Naive thymus-derived CD4-positive, alpha-beta T cell (primary cell): Measurements from ENCODE around the gene DAAM2. TPM values are rescaled to one million over a fixed set of nuclear protein-coding genes. Genes with fewer than 3 reads are reported as not detected.
A peak's percentile ranks its signal among the peaks of the same experiment; 100 is the strongest.

Experiments
- ATAC-seq: fragments of 150-1000 bp; cut with Tn5 transposase; 2 replicates; pipeline ENCODE4 v1.10.0; 2021; ENCODE audit warnings: mild to moderate bottlenecking, moderate library complexity
- CTCF ChIA-PET: fragments of 350-600 bp; sonication (Branson Sonifier 250); formaldehyde crosslinking; loops from one replicate; lab custom pipeline; 2021; ENCODE audit warnings: antibody characterized with exemption; lab: Charles Lee
- POLR2A ChIA-PET: fragments of 350-600 bp; sonication (Branson Sonifier 250); formaldehyde crosslinking; loops from one replicate; lab custom pipeline; 2021; ENCODE audit warnings: antibody characterized with exemption, inconsistent platforms; lab: Charles Lee
- DNase-seq, 9 donors: peaks; one replicate each; pipeline versions ENCODE4 v3.0.0 to v3.0.0-alpha.2; 2020 to 2022; ENCODE audit warnings: mixed read lengths in 1 of 9
- H3K27ac ChIP-seq: one replicate; pipeline ENCODE4 v1.7.0; 2013; ENCODE audit warnings: mild to moderate bottlenecking, low read depth, low read length, moderate library complexity
- H3K27me3 ChIP-seq, 2 donors: one replicate each; pipeline ENCODE4 v1.7.0; 2013; ENCODE audit warnings: low read length in 2 of 2, mild to moderate bottlenecking in 2 of 2, moderate library complexity in 2 of 2; ENCODE audit not compliant: control insufficient read depth in 2 of 2, insufficient read depth in 2 of 2
- H3K36me3 ChIP-seq, 3 experiments: 1 replicate in 2 of 3; 2 replicates in 1 of 3; pipeline ENCODE4 v1.7.0; 2013; ENCODE audit warnings: low read length in 3 of 3, mild to moderate bottlenecking in 3 of 3, moderate library complexity in 1 of 3; ENCODE audit not compliant: insufficient read depth in 3 of 3, control insufficient read depth in 2 of 3
- H3K4me1 ChIP-seq, 2 donors: one replicate each; pipeline ENCODE4 v1.7.0; 2013; ENCODE audit warnings: low read length in 2 of 2, mild to moderate bottlenecking in 2 of 2, moderate library complexity in 1 of 2; ENCODE audit not compliant: control insufficient read depth in 2 of 2, insufficient read depth in 2 of 2
- H3K4me3 ChIP-seq: 2 replicates; pipeline ENCODE4 v1.7.0; 2013; ENCODE audit warnings: mild to moderate bottlenecking, low read length
- H3K9me3 ChIP-seq, 3 experiments: 1 replicate in 2 of 3; 2 replicates in 1 of 3; pipeline ENCODE4 v1.7.0; 2013; ENCODE audit warnings: low read length in 3 of 3; ENCODE audit not compliant: control insufficient read depth in 2 of 3
- H3K27ac Mint-ChIP-seq, 9 donors: one replicate each; pipeline ENCODE4 v1.8.0; 2020 to 2022; ENCODE audit warnings: mixed read lengths in 9 of 9, mild to moderate bottlenecking in 8 of 9, moderate library complexity in 5 of 9, inconsistent platforms in 2 of 9
- H3K27me3 Mint-ChIP-seq, 5 donors: one replicate each; pipeline ENCODE4 v1.8.0; 2021 to 2022; ENCODE audit warnings: mixed read lengths in 5 of 5, mild to moderate bottlenecking in 1 of 5
- H3K36me3 Mint-ChIP-seq, 5 donors: one replicate each; pipeline ENCODE4 v1.8.0; 2020 to 2022; ENCODE audit warnings: mixed read lengths in 5 of 5, mild to moderate bottlenecking in 3 of 5, inconsistent platforms in 1 of 5
- H3K4me1 Mint-ChIP-seq, 7 donors: one replicate each; pipeline ENCODE4 v1.8.0; 2020 to 2022; ENCODE audit warnings: mixed read lengths in 7 of 7, mild to moderate bottlenecking in 3 of 7, inconsistent platforms in 1 of 7
- H3K4me3 Mint-ChIP-seq, 10 donors: one replicate each; pipeline ENCODE4 v1.8.0; 2020 to 2022; ENCODE audit warnings: mild to moderate bottlenecking in 10 of 10, mixed read lengths in 10 of 10, moderate library complexity in 6 of 10, inconsistent platforms in 2 of 10
- H3K9me3 Mint-ChIP-seq, 11 donors: one replicate each; pipeline ENCODE4 v1.8.0; 2020 to 2022; ENCODE audit warnings: mixed read lengths in 11 of 11, mild to moderate bottlenecking in 4 of 11, inconsistent platforms in 1 of 11, moderate library complexity in 1 of 11
- intact Hi-C, 2 donors: fragments of 100-400 bp; cut with micrococcal nuclease; formaldehyde crosslinking; loops; one replicate each; pipeline ENCODE4 v1.15.1; 2023
- polyA plus RNA-seq, 2 donors: library from polyadenylated mRNA; unstranded; fragments of 300-500 nt; fragmentation: Illumina TruSeq; gene quantifications; one replicate each; pipeline ENCODE4 v1.2.3, GENCODE V29; 2021
- total RNA-seq, 6 experiments: library from RNA in 5 of 6; stranded (reverse) in 5 of 6; gene quantifications; 1 replicate in 5 of 6; 2 replicates in 1 of 6; pipeline ENCODE4 v1.2.3 and lab custom pipeline; 2021 to 2026

Gene DAAM2
- total and polyA plus RNA-seq, 7 experiments from 2014 or later: not detected

GRCh38 chr6:39908838-39909583 is 116.8 kb downstream of the DAAM2 start:
- no peaks in the 10 kb centered on the region for H3K27me3 ChIP-seq
- H3K27ac Mint-ChIP-seq: no peak overlapping the region
- no peaks in the 10 kb centered on the region for H3K4me1 ChIP-seq
- no peaks in the 10 kb centered on the region for H3K9me3 Mint-ChIP-seq
- intact Hi-C loops: no loop called here
- no peak overlapping the region for H3K4me3 ChIP-seq
- H3K27me3 Mint-ChIP-seq: no peaks in the 10 kb centered on the region
- peaks cover 0 to 6% (median 0%) of the 10 kb centered on the region in 7 donors for H3K4me1 Mint-ChIP-seq
- no peaks in the 10 kb centered on the region for H3K36me3 ChIP-seq
- DNase-seq: no peak
- H3K9me3 ChIP-seq: no peaks in the 10 kb centered on the region
- H3K36me3 Mint-ChIP-seq: peaks cover 0 to 7% (median 0%) of the 10 kb centered on the region in 5 donors
- ChIA-PET POLR2A (no interaction called here), CTCF (interaction anchor here (0.6 kb wide), 1 partner anchor 712 kb away, joined by 3 read pairs; no protein-coding TSS in a partner anchor)
- ATAC-seq: no peak
- no peak overlapping the region for H3K4me3 Mint-ChIP-seq
- H3K27ac ChIP-seq: no peak overlapping the region

DNA sequence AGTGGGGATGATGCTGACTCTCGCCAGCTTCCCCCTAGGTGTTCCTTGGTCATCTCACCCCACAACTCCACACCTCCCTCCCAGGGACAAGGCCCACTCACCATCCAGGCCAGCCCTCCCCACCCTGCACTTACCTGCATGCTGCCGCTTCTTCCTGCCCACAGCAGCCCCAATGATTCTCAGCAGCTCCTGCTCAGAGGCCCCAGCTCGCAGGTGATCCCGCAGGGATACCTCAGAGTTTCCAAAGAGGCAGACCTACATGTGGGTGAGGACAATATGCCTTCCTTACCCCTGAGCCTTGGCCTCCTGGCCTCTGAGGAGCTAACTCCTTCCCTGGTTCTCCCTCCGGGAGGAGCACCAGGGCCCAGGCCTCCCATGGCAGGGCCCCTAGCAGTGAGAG is 117.5 kb downstream of the DAAM2 start:
- Mint-ChIP-seq H3K4me3 (no peak overlapping the region), H3K27me3 (no peaks in the 10 kb centered on the region), H3K9me3 (no peaks in the 10 kb centered on the region), H3K36me3 (peaks cover 0 to 13% (median 0%) of the 10 kb centered on the region in 5 donors), H3K27ac (no peak overlapping the region), H3K4me1 (peaks cover 0 to 6% (median 0%) of the 10 kb centered on the region in 7 donors)
- H3K27ac ChIP-seq: no peak overlapping the region
- H3K36me3 ChIP-seq: peaks cover 0 to 2% (median 0%) of the 10 kb centered on the region in 3 experiments
- POLR2A ChIA-PET: no interaction called here
- no peaks in the 10 kb centered on the region for H3K4me1 ChIP-seq
- DNase-seq (no peak), ATAC-seq (peak; percentile 10)
- no peaks in the 10 kb centered on the region for H3K27me3 ChIP-seq
- intact Hi-C loops: no loop called here
- no peaks in the 10 kb centered on the region for H3K9me3 ChIP-seq
- CTCF ChIA-PET: no interaction called here
- no peak overlapping the region for H3K4me3 ChIP-seq

GRCh38 chr6:39910164-39910563 is 118.0 kb downstream of the DAAM2 start:
- ChIA-PET CTCF (interaction anchor here (0.6 kb wide), 1 partner anchor 25 kb away, joined by 3 read pairs; no protein-coding TSS in a partner anchor), POLR2A (no interaction called here)
- Histone ChIP-seq H3K9me3 (no peaks in the 10 kb centered on the region), H3K36me3 (peaks cover 0 to 3% (median 0%) of the 10 kb centered on the region in 3 experiments), H3K4me3 (no peak overlapping the region), H3K4me1 (no peaks in the 10 kb centered on the region), H3K27ac (no peak overlapping the region), H3K27me3 (no peaks in the 10 kb centered on the region)
- no peaks in the 10 kb centered on the region for H3K27me3 Mint-ChIP-seq
- H3K9me3 Mint-ChIP-seq: no peaks in the 10 kb centered on the region
- H3K27ac Mint-ChIP-seq: no peak overlapping the region
- ATAC-seq (no peak), DNase-seq (no peak)
- intact Hi-C loops: no loop called here
- no peak overlapping the region for H3K4me3 Mint-ChIP-seq
- H3K36me3 Mint-ChIP-seq: peaks cover 0 to 18% (median 0%) of the 10 kb centered on the region in 5 donors
- peaks cover 0 to 6% (median 0%) of the 10 kb centered on the region in 7 donors for H3K4me1 Mint-ChIP-seq

GRCh38 chr6:39910744-39911143 is 118.6 kb downstream of the DAAM2 start:
- intact Hi-C loops: no loop called here
- Histone ChIP-seq H3K9me3 (no peaks in the 10 kb centered on the region), H3K4me3 (no peak overlapping the region), H3K36me3 (peaks cover 0 to 3% (median 0%) of the 10 kb centered on the region in 3 experiments), H3K4me1 (no peaks in the 10 kb centered on the region), H3K27ac (no peak overlapping the region), H3K27me3 (no peaks in the 10 kb centered on the region)
- ATAC-seq (no peak), DNase-seq (no peak)
- Mint-ChIP-seq H3K4me1 (peaks cover 0 to 6% (median 0%) of the 10 kb centered on the region in 7 donors), H3K36me3 (peaks cover 0 to 18% (median 0%) of the 10 kb centered on the region in 5 donors), H3K4me3 (no peak overlapping the region), H3K27ac (peak overlapping the region in 1 of 9 donors; percentile 5), H3K9me3 (no peaks in the 10 kb centered on the region), H3K27me3 (no peaks in the 10 kb centered on the region)
- POLR2A ChIA-PET: no interaction called here
- CTCF ChIA-PET: no interaction called here

GRCh38 chr6:39911513-39912125 is 119.4 kb downstream of the DAAM2 start:
- ATAC-seq: no peak
- intact Hi-C loops: no loop called here
- DNase-seq: no peak
- H3K4me3 Mint-ChIP-seq: no peak overlapping the region
- no peaks in the 10 kb centered on the region for H3K9me3 Mint-ChIP-seq
- H3K27me3 Mint-ChIP-seq: no peaks in the 10 kb centered on the region
- H3K9me3 ChIP-seq: no peaks in the 10 kb centered on the region
- H3K36me3 ChIP-seq: peaks cover 0 to 3% (median 0%) of the 10 kb centered on the region in 3 experiments
- no peaks in the 10 kb centered on the region for H3K27me3 ChIP-seq
- H3K4me1 Mint-ChIP-seq: peaks cover 0 to 6% (median 0%) of the 10 kb centered on the region in 7 donors
- H3K27ac ChIP-seq: no peak overlapping the region
- no peak overlapping the region for H3K27ac Mint-ChIP-seq
- ChIA-PET POLR2A (no interaction called here), CTCF (no interaction called here)
- H3K4me3 ChIP-seq: no peak overlapping the region
- no peaks in the 10 kb centered on the region for H3K4me1 ChIP-seq
- peaks cover 0 to 21% (median 3%) of the 10 kb centered on the region in 5 donors for H3K36me3 Mint-ChIP-seq

DNA sequence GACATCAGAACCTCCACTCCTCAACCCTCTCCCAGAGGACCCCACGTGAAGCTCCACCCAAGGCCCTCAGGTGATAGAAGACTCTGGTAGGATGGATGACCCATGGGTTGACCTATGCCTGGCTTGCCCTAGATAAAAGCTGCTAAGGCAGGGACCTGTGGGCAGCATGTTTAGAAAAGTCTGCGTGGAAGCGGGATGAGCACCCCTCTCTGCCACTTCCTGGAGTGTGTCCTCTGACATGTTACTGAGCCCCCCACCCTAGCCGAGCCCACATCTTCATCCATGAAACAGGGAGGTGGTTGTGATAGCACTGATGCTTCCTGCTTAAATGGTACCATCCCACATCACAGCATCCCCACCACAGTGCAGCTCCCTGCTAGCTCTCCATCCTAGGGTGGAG is 120.3 kb downstream of the DAAM2 start:
- CTCF ChIA-PET: no interaction called here
- H3K27ac Mint-ChIP-seq: no peak overlapping the region
- H3K27me3 Mint-ChIP-seq: no peaks in the 10 kb centered on the region
- H3K36me3 Mint-ChIP-seq: peaks cover 0 to 25% (median 4%) of the 10 kb centered on the region in 5 donors
- H3K4me1 ChIP-seq: no peaks in the 10 kb centered on the region
- POLR2A ChIA-PET: no interaction called here
- H3K27me3 ChIP-seq: no peaks in the 10 kb centered on the region
- no peak overlapping the region for H3K4me3 Mint-ChIP-seq
- H3K9me3 Mint-ChIP-seq: no peaks in the 10 kb centered on the region
- no peak overlapping the region for H3K4me3 ChIP-seq
- H3K36me3 ChIP-seq: peaks cover 0 to 3% (median 0%) of the 10 kb centered on the region in 3 experiments
- no peak for ATAC-seq
- intact Hi-C loops: no loop called here
- no peak overlapping the region for H3K27ac ChIP-seq
- H3K4me1 Mint-ChIP-seq: peaks cover 0 to 6% (median 0%) of the 10 kb centered on the region in 7 donors
- no peak for DNase-seq
- H3K9me3 ChIP-seq: no peaks in the 10 kb centered on the region
